K562 (cell line): ENCODE results near the gene PACSIN1. TPM values are rescaled to one million over a fixed set of nuclear protein-coding genes. Genes with fewer than 3 reads are reported as not detected.

Experiments
- ATAC-seq: fragments of 200-7000 bp; cut with Tn5 transposase; 3 replicates; pipeline ENCODE4 v1.9.1; 2020; ENCODE audit warnings: moderate library complexity
- BruUV-seq: library from RNA; stranded (reverse); fragments of 400-500 nt; replicated peaks from 2 replicates; lab custom pipeline; 2021; lab: Mats Ljungman, UMichigan
- CTCF ChIA-PET: fragments of 300-600 bp; formaldehyde crosslinking; extraction: SDS; loops from one replicate; lab custom pipeline; 2021; ENCODE audit warnings: low intra/inter-chr PET ratio; lab: Yijun Ruan, JAX
- POLR2A ChIA-PET: fragments of 300-600, 350-650 bp; sonication (Branson Sonifier 250); formaldehyde crosslinking; extraction: SDS; loops from one replicate; lab custom pipeline; 2021; ENCODE audit warnings: antibody characterized with exemption, inconsistent platforms; lab: Yijun Ruan, JAX
- DNase-seq, 4 experiments: peaks; one replicate each; pipeline versions ENCODE4 v3.0.0 to v3.0.0-alpha.2; 2011 to 2018; ENCODE audit warnings: low spot score in 3 of 4, mixed read lengths in 3 of 4; ENCODE audit errors: extremely low read depth in 1 of 4
- FAIRE-seq: peaks from 2 replicates; lab custom pipeline; 2011; peaks lifted over from hg19 to GRCh38; lab: Jason Lieb, UNC
- H2AFZ ChIP-seq: 2 replicates; pipeline ENCODE4 v1.6.0; 2011; ENCODE audit warnings: low read depth, low read length, control low read depth, inconsistent platforms
- H3K27ac ChIP-seq: fragments of 200-600 bp; 3 replicates; pipeline ENCODE4 v1.8.0; 2011; ENCODE audit warnings: low read depth, mild to moderate bottlenecking, control low read depth, inconsistent platforms, low read length, moderate library complexity, mixed read lengths; ENCODE audit errors: extremely low read depth
- H3K27me3 ChIP-seq, 2 experiments: fragments of 300-600 bp in 1 of 2; 2 replicates in 1 of 2; 3 replicates in 1 of 2; pipeline versions ENCODE4 v1.6.0 to v1.8.0; 2011; ENCODE audit warnings: inconsistent platforms in 2 of 2, low read length in 2 of 2, mild to moderate bottlenecking in 1 of 2, mixed read lengths in 1 of 2, moderate library complexity in 1 of 2; ENCODE audit not compliant: control insufficient read depth in 2 of 2, insufficient read depth in 2 of 2
- H3K36me3 ChIP-seq: fragments of 300-600 bp; 3 replicates; pipeline ENCODE4 v1.8.0; 2011; ENCODE audit warnings: mild to moderate bottlenecking, low read length, inconsistent platforms; ENCODE audit not compliant: control insufficient read depth, insufficient read depth
- H3K4me1 ChIP-seq, 2 experiments: fragments of 200-600 bp in 1 of 2; replicated peaks in 1 of 2; 2 replicates in 1 of 2; 3 replicates in 1 of 2; pipeline versions ENCODE4 v1.5.1 to v1.8.0; 2011; ENCODE audit warnings: inconsistent platforms in 2 of 2, low read length in 2 of 2, mild to moderate bottlenecking in 1 of 2, mixed read lengths in 1 of 2, moderate library complexity in 1 of 2; ENCODE audit not compliant: control insufficient read depth in 2 of 2, insufficient read depth in 2 of 2
- H3K4me2 ChIP-seq: 2 replicates; pipeline ENCODE4 v1.6.1; 2011; ENCODE audit warnings: low read length, control low read depth, inconsistent platforms, mixed read lengths; ENCODE audit not compliant: insufficient read depth
- H3K4me3 ChIP-seq: fragments of 200-600 bp; sonication (generic), shearing (Covaris generic); 2 replicates; pipeline ENCODE4 v1.5.1; 2016; ENCODE audit warnings: control low read depth, inconsistent platforms
- H3K79me2 ChIP-seq: fragments of 200-600 bp; 3 replicates; pipeline ENCODE4 v1.8.0; 2011; ENCODE audit warnings: low read length, inconsistent platforms; ENCODE audit not compliant: control insufficient read depth, insufficient read depth
- H3K9ac ChIP-seq, 2 experiments: 2 replicates each; pipeline versions ENCODE4 v1.6.0 to v1.6.1; 2011; ENCODE audit warnings: low read depth in 2 of 2, low read length in 2 of 2, control low read depth in 1 of 2, inconsistent platforms in 1 of 2, mild to moderate bottlenecking in 1 of 2, mixed read lengths in 1 of 2; ENCODE audit not compliant: insufficient read depth in 1 of 2
- H3K9me1 ChIP-seq: one replicate; pipeline ENCODE4 v1.6.0; 2011; ENCODE audit warnings: inconsistent platforms, mild to moderate bottlenecking, low read length, moderate library complexity; ENCODE audit not compliant: control insufficient read depth, insufficient read depth
- H3K9me3 ChIP-seq: replicated peaks from 2 replicates; pipeline ENCODE4 v1.5.1; 2011; ENCODE audit warnings: low read depth, low read length, inconsistent platforms; ENCODE audit not compliant: control insufficient read depth, insufficient read depth
- H4K20me1 ChIP-seq: replicated peaks from 2 replicates; pipeline ENCODE4 v1.6.1; 2011; ENCODE audit warnings: low read length, inconsistent platforms, mixed read lengths; ENCODE audit not compliant: control insufficient read depth, insufficient read depth
- CBX3 ChIP-seq, 2 experiments: IDR thresholded peaks; 1 replicate in 1 of 2; 2 replicates in 1 of 2; pipeline ENCODE4 v1.6.1; 2012; ENCODE audit warnings: inconsistent platforms in 2 of 2, low read length in 2 of 2, borderline replicate concordance in 1 of 2, control low read depth in 1 of 2
- DPF2 ChIP-seq: fragments of 450-650 bp; IDR thresholded peaks from 2 replicates; pipeline ENCODE4 v1.6.1; 2016
- E2F8 ChIP-seq: fragments of 450-650 bp; IDR thresholded peaks from 2 replicates; pipeline ENCODE4 v1.7.1; 2018; ENCODE audit warnings: mild to moderate bottlenecking, low read depth; ENCODE audit not compliant: partially characterized antibody
- HCFC1 ChIP-seq: IDR thresholded peaks from 2 replicates; pipeline ENCODE4 v1.6.1; 2012; ENCODE audit warnings: low read depth, low read length, improper control_type of control experiment
- NR2C1 ChIP-seq, 2 experiments: fragments of 450-650 bp; IDR thresholded peaks; 2 replicates each; pipeline ENCODE4 v1.6.1; 2017; ENCODE audit warnings: mild to moderate bottlenecking in 2 of 2, antibody characterized with exemption in 1 of 2, inconsistent platforms in 1 of 2, missing compliant biosample characterization in 1 of 2, missing genetic modification characterization in 1 of 2
- SIX5 ChIP-seq, 2 experiments: IDR thresholded peaks; 2 replicates each; pipeline ENCODE4 v1.6.1; 2011; ENCODE audit warnings: low read length in 2 of 2, borderline replicate concordance in 1 of 2, low read depth in 1 of 2, mild to moderate bottlenecking in 1 of 2, moderate library complexity in 1 of 2; ENCODE audit not compliant: insufficient read depth in 1 of 2
- TRIM24 ChIP-seq, 2 experiments: fragments of 450-650 bp; IDR thresholded peaks; 2 replicates each; pipeline ENCODE4 v1.6.1; 2016
- TSC22D4 ChIP-seq: fragments of 450-650 bp; IDR thresholded peaks from 2 replicates; pipeline ENCODE4 v1.6.1; 2016; ENCODE audit warnings: missing genetic modification characterization, missing biosample characterization, control low read depth
- ZNF197 ChIP-seq: fragments of 200-800 bp; sonication (Bioruptor generic); IDR thresholded peaks from 2 replicates; pipeline ENCODE4 v1.6.1; 2016; ENCODE audit warnings: low read depth, missing genetic modification characterization, missing compliant biosample characterization
- ZNF232 ChIP-seq: sonication (generic); formaldehyde crosslinking; IDR thresholded peaks from 2 replicates; pipeline ENCODE4 v1.8.0; 2022; ENCODE audit warnings: mild to moderate bottlenecking, missing genetic modification reagents
- WGBS: fragments of 100-300 bp; shearing (Covaris generic); methylation state at CpG from one replicate; pipeline ENCODE4 v1.1.6; 2016; ENCODE audit warnings: low coverage, mixed read lengths; ENCODE audit not compliant: insufficient coverage; ENCODE audit errors: missing lambda C conversion rate; 5-methylcytosine and 5-hydroxymethylcytosine counted together
- in situ Hi-C: fragments of 300-500 bp; cut with MboI; formaldehyde crosslinking; loops from 4 replicates; pipeline ENCODE4 v1.15.0; 2018; ENCODE audit warnings: inconsistent platforms, mixed read lengths
- intact Hi-C: fragments of 100-400 bp; cut with micrococcal nuclease; formaldehyde crosslinking; loops from 2 replicates; pipeline ENCODE4 v1.14.2; 2022
- polyA plus RNA-seq, 8 experiments: library from polyadenylated mRNA; depleted of rRNA in 4 of 8; stranded (reverse) in 5 of 8; unstranded in 3 of 8; fragments of >200 nt; fragmentation: Nextera tagmentation in 2 of 8; fragmentation: Illumina TruSeq in 1 of 8; extraction: Ambion mirVana in 2 of 8; extraction: Trizol in 1 of 8; gene quantifications; 2 replicates each; pipeline versions ENCODE4 v1.2.1 to v1.2.3, GENCODE V29; 2011 to 2014; ENCODE audit warnings: inconsistent platforms in 1 of 8, missing spikeins in 1 of 8
- total RNA-seq, 7 experiments: library from RNA; depleted of rRNA in 6 of 7; stranded (reverse); fragments of >200 nt in 6 of 7; fragmentation: Illumina TruSeq in 2 of 7; extraction: Trizol in 2 of 7; gene quantifications; 2 replicates each; pipeline versions ENCODE4 v1.2.1 to v1.2.3, GENCODE V29; 2011 to 2021; ENCODE audit warnings: low replicate concordance in 1 of 7
- TF ChIP-seq, protein P1 (sequence below): fragments of 450-650 bp; IDR thresholded peaks from 2 replicates; pipeline ENCODE4 v1.6.1; 2016; ENCODE audit warnings: borderline replicate concordance

PACSIN1 gene
- total and polyA plus RNA-seq, 9 of the 15 experiments (the other 6 are each of a cell fraction or from before 2014, with no cell fraction given) = 0.01 to 1.7 (median 0.45) TPM

- no peaks in the 10 kb centered on the region for H3K9me3 ChIP-seq
- H3K27ac ChIP-seq = no peak overlapping the region
- H2AFZ ChIP-seq = no peak overlapping the region
- no peak overlapping the region for H3K4me2 ChIP-seq
- WGBS = 0% methylated on average over 1 of the region's 1 CpG
- no TSS peak for BruUV-seq
- in situ Hi-C loops = loop anchor here (25.0 kb wide), 1 partner anchor 663 kb away; the partner anchor contains the start of gene TCP11
- CTCF ChIA-PET = no interaction called here
- no peaks in the 10 kb centered on the region for H3K9me1 ChIP-seq
- H3K4me1 ChIP-seq = peaks cover 0 to 4% of the 10 kb centered on the region in 2 experiments; a peak in 4 of 5 replicates
- H3K27me3 ChIP-seq = no peaks in the 10 kb centered on the region; a peak in 1 of 5 replicates
- FAIRE-seq (no peak), ATAC-seq (no peak)
- H3K36me3 ChIP-seq = no peaks in the 10 kb centered on the region
- no peak for TF ChIP-seq DPF2
- no peak for TF ChIP-seq E2F8
- no peak for TF ChIP-seq ZNF197 (CRISPR knock-in tag)
- peak in 1 of 2 experiments; percentile 41; a peak in 1 of 3 replicates for TF ChIP-seq CBX3 (IDR thresholded peaks at IDR 0.05; ENCODE audit: borderline replicate concordance in 1 of 2, low read length in 2 of 2)
- TF ChIP-seq HCFC1 = no peak
- TF ChIP-seq NR2C1 (IDR thresholded peaks at IDR 0.05) = no peak
- TF ChIP-seq NR2C1 (tag; IDR thresholded peaks at IDR 0.05) = no peak
- no peak for TF ChIP-seq TSC22D4 (tag)
- 0 out of 4 replicates have a peak, but pooled peaks of 1 of the 2 experiments have one; percentile 28 for TF ChIP-seq TRIM24 (IDR thresholded peaks at IDR 0.05)
- no peak for TF ChIP-seq SIX5 (IDR thresholded peaks at IDR 0.05; ENCODE audit: borderline replicate concordance in 1 of 2, insufficient read depth in 1 of 2, low read depth in 1 of 2, low read length in 2 of 2)
- no peak for TF ChIP-seq ZNF232 (CRISPR knock-in tag)
- TF ChIP-seq, protein P1, sequence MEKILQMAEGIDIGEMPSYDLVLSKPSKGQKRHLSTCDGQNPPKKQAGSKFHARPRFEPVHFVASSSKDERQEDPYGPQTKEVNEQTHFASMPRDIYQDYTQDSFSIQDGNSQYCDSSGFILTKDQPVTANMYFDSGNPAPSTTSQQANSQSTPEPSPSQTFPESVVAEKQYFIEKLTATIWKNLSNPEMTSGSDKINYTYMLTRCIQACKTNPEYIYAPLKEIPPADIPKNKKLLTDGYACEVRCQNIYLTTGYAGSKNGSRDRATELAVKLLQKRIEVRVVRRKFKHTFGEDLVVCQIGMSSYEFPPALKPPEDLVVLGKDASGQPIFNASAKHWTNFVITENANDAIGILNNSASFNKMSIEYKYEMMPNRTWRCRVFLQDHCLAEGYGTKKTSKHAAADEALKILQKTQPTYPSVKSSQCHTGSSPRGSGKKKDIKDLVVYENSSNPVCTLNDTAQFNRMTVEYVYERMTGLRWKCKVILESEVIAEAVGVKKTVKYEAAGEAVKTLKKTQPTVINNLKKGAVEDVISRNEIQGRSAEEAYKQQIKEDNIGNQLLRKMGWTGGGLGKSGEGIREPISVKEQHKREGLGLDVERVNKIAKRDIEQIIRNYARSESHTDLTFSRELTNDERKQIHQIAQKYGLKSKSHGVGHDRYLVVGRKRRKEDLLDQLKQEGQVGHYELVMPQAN = no peak
- TF ChIP-seq, all 486 proteins: peak for 2
- intact Hi-C loops = no loop called here
- H3K9ac ChIP-seq = no peak overlapping the region
- no peak for DNase-seq
- H4K20me1 ChIP-seq = no peaks in the 10 kb centered on the region
- no peak overlapping the region for H3K4me3 ChIP-seq
- POLR2A ChIA-PET = no interaction called here
- no peaks in the 10 kb centered on the region for H3K79me2 ChIP-seq
Observed at GRCh38 chr6:34473967-34474366, 8.1 kb downstream of the PACSIN1 start.
